Cerebellar nuclear complex (tissue), 1 donor: ENCODE data around the gene CLEC4M.
A peak's percentile ranks its signal among the peaks of the same experiment; 100 is the strongest.

Source experiments
- DNase-seq, 2 experiments: peaks; one replicate each; lab custom pipeline; 2025; lab: John Stamatoyannopoulos, UW

Gene CLEC4M

GRCh38 chr19:7775761-7776160, 12.7 kb downstream of the CLEC4M start:
- DNase-seq = no peak

GRCh38 chr19:7778081-7778480, 15.0 kb downstream of the CLEC4M start:
- DNase-seq = no peak

- DNase-seq = no peak
Measured at GRCh38 chr19:7779631-7780486, 16.8 kb downstream of the CLEC4M start.

- DNase-seq = no peak
Measured at GRCh38 chr19:7781157-7781556, 18.1 kb downstream of the CLEC4M start.

- DNase-seq = no peak
Measured at GRCh38 chr19:7783991-7784423, 21.0 kb downstream of the CLEC4M start.

GRCh38 chr19:7784856-7785255, 21.8 kb downstream of the CLEC4M start:
- DNase-seq = no peak

- DNase-seq = peak; percentile 42 to 80
Measured at GRCh38 chr19:7787141-7787540, 24.1 kb downstream of the CLEC4M start.

GRCh38 chr19:7787602-7788177, 24.6 kb downstream of the CLEC4M start:
- DNase-seq = no peak

GRCh38 chr19:7788178-7788932, 25.3 kb downstream of the CLEC4M start:
- DNase-seq = no peak

GRCh38 chr19:7788933-7789323, 25.9 kb downstream of the CLEC4M start:
- no peak for DNase-seq

GRCh38 chr19:7789447-7789846, 26.4 kb downstream of the CLEC4M start:
- DNase-seq = no peak

- no peak for DNase-seq
Measured at GRCh38 chr19:7790416-7790815, 27.4 kb downstream of the CLEC4M start.

- DNase-seq = no peak
Measured at GRCh38 chr19:7792281-7792680, 29.2 kb downstream of the CLEC4M start.

GRCh38 chr19:7792701-7793100, 29.7 kb downstream of the CLEC4M start:
- peak in 1 of 2 experiments; percentile 31 for DNase-seq

- DNase-seq = no peak
Measured at GRCh38 chr19:7793493-7793892, 30.4 kb downstream of the CLEC4M start.

- DNase-seq = no peak
Measured at GRCh38 chr19:7795555-7796161, 32.6 kb downstream of the CLEC4M start.

GRCh38 chr19:7799640-7800355, 36.8 kb downstream of the CLEC4M start:
- DNase-seq = peak in 1 of 2 experiments; percentile 70

GRCh38 chr19:7801020-7801570, 38.1 kb downstream of the CLEC4M start:
- DNase-seq = no peak

GRCh38 chr19:7806234-7806633, 43.2 kb downstream of the CLEC4M start:
- DNase-seq = no peak

- no peak for DNase-seq
Measured at GRCh38 chr19:7806876-7807275, 43.8 kb downstream of the CLEC4M start.

- no peak for DNase-seq
Measured at GRCh38 chr19:7808108-7808507, 45.1 kb downstream of the CLEC4M start.
